Neural cell (in vitro differentiated cells): Measurements from ENCODE around the gene SLC35E3.

ENCODE experiments used
- EZH2 ChIP-seq: fragments of 200-600, 300-800 bp; shearing (Covaris generic), sonication (generic); IDR thresholded peaks from 2 replicates; pipeline ENCODE4 v1.6.1; 2014; ENCODE audit warnings: antibody characterized with exemption, low read length, borderline replicate concordance, mild to moderate bottlenecking; ENCODE audit not compliant: insufficient read depth, poor library complexity, severe bottlenecking
- POLR2AphosphoS5 ChIP-seq: IDR thresholded peaks from 2 replicates; pipeline ENCODE4 v1.6.1; 2012
- RAD21 ChIP-seq: fragments of 450-650 bp; conservative IDR thresholded peaks from 2 replicates; pipeline ENCODE4 v1.6.1; 2014; ENCODE audit warnings: antibody characterized with exemption, mild to moderate bottlenecking, moderate library complexity
- REST ChIP-seq: IDR thresholded peaks from 2 replicates; pipeline ENCODE4 v1.6.1; 2012; ENCODE audit warnings: borderline replicate concordance
- SMC3 ChIP-seq: fragments of 450-650 bp; conservative IDR thresholded peaks from 2 replicates; pipeline ENCODE4 v1.6.1; 2014; ENCODE audit warnings: antibody characterized with exemption, mild to moderate bottlenecking, moderate library complexity; ENCODE audit not compliant: poor library complexity
- TAF1 ChIP-seq: IDR thresholded peaks from 2 replicates; pipeline ENCODE4 v1.6.1; 2012; ENCODE audit warnings: low read depth
- TF ChIP-seq, protein P1 (sequence below): fragments of 450-650 bp; IDR thresholded peaks from 2 replicates; pipeline ENCODE4 v1.5.1; 2014; ENCODE audit warnings: antibody characterized with exemption, mild to moderate bottlenecking, moderate library complexity; ENCODE audit not compliant: poor library complexity, severe bottlenecking

DNA sequence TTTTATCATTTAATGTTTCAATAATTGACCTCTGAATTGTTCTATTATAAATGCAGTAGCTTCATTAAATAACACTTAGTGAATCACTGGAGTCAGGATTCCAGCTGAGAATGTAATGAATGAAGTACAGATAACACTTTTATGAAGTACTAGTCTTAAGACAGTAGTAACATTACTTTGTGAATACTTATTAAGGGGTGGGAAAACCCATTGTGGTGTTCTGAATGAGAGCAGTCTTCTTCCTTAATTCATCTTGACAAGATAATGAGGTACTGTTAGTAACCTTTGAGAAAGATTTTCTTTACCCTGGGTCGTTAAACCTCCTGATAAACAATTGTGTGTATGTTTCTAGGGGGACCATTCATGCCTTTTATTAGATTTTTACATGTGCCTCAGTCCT, 46.5 kb upstream of the SLC35E3 start:
- no peak for TF ChIP-seq POLR2AphosphoS5
- no peak for TF ChIP-seq REST
- TF ChIP-seq, protein P1, sequence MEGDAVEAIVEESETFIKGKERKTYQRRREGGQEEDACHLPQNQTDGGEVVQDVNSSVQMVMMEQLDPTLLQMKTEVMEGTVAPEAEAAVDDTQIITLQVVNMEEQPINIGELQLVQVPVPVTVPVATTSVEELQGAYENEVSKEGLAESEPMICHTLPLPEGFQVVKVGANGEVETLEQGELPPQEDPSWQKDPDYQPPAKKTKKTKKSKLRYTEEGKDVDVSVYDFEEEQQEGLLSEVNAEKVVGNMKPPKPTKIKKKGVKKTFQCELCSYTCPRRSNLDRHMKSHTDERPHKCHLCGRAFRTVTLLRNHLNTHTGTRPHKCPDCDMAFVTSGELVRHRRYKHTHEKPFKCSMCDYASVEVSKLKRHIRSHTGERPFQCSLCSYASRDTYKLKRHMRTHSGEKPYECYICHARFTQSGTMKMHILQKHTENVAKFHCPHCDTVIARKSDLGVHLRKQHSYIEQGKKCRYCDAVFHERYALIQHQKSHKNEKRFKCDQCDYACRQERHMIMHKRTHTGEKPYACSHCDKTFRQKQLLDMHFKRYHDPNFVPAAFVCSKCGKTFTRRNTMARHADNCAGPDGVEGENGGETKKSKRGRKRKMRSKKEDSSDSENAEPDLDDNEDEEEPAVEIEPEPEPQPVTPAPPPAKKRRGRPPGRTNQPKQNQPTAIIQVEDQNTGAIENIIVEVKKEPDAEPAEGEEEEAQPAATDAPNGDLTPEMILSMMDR = no peak
- TF ChIP-seq RAD21 = no peak
- no peak for TF ChIP-seq TAF1
- no peak for TF ChIP-seq EZH2
- TF ChIP-seq SMC3 = no peak
